ENCODE results near the gene LRMDA. TPM values are rescaled to one million over a fixed set of nuclear protein-coding genes. Genes with fewer than 3 reads are reported as not detected.

LRMDA gene
- total and polyA plus RNA-seq, 2 of the 4 experiments (the other 2 are of a cell fraction) = 0.07 TPM; not detected in 1

DNA sequence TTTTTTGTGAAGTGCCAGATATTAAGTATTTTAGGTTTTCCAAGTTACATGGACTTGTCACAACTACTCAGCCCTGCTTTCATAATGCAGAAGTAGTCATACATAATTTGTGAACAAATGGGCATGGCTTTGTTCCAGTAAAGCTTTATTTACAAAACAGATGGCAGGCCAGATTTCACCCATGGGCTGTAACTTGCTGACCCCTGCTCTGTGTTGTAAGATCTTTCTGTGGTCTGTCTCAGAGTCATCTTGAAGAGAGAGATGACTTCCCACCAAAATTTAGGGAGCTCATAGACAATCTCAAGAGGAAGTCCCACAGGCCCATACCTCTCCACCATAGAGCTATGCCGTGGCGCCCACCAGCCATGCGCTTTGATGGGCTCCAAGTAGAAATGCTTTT is 616.1 kb downstream of the LRMDA start:
- ChIA-PET CTCF (no interaction called here), POLR2A (ENCODE audit: unreplicated experiment) (interaction anchor here (0.5 kb wide), 1 partner anchor 1552 kb away, joined by 3 read pairs; no protein-coding TSS in a partner anchor)
- no peaks in the 10 kb centered on the region for H3K79me1 ChIP-seq (ENCODE audit: low read depth in 1 of 2, low read length in 2 of 2)
- no peak overlapping the region for H2AK9ac ChIP-seq (replicated peaks; ENCODE audit: low read depth, low read length, poor library complexity)
- peaks cover 34% of the 10 kb centered on the region for H3K27me3 ChIP-seq (ENCODE audit: control insufficient read depth, insufficient read depth, low read length)
- no peaks in the 10 kb centered on the region for H3K9me1 ChIP-seq (ENCODE audit: insufficient read depth, low read length)
- no peak overlapping the region for H3K4ac ChIP-seq (ENCODE audit: low read depth, low read length)
- no peak overlapping the region for H3K14ac ChIP-seq (replicated peaks; ENCODE audit: low read depth, low read length)
- H4K20me1 ChIP-seq (ENCODE audit: insufficient read depth, low read length) = no peaks in the 10 kb centered on the region
- H4K5ac ChIP-seq (ENCODE audit: low read depth, low read length) = no peak overlapping the region
- H2BK15ac ChIP-seq (ENCODE audit: low read depth, low read length) = no peak overlapping the region
- intact Hi-C loops (cut with micrococcal nuclease) = no loop called here
- no peaks in the 10 kb centered on the region for H3K36me3 ChIP-seq (ENCODE audit: control insufficient read depth, insufficient read depth, low read length)
- H2AK5ac ChIP-seq (ENCODE audit: low read depth, low read length) = no peak overlapping the region
- H3K9ac ChIP-seq (ENCODE audit: low read depth, low read length) = no peak overlapping the region
- no peak overlapping the region for H4K91ac ChIP-seq (ENCODE audit: insufficient read depth, low read depth, low read length)
- H3K4me1 ChIP-seq (ENCODE audit: control insufficient read depth, insufficient read depth, low read length) = no peaks in the 10 kb centered on the region
- dilution Hi-C loops (cut with HindIII; ENCODE audit: low sequenced_read_pairs, unreplicated experiment) = no loop called here
- H2BK5ac ChIP-seq (ENCODE audit: low read depth, low read length, poor library complexity, severe bottlenecking) = no peak overlapping the region
- DNase-seq (no peak), ATAC-seq (ENCODE audit: low read depth) (no peak)
- H2AFZ ChIP-seq (replicated peaks; ENCODE audit: low read length, poor library complexity) = no peak overlapping the region
- in situ Hi-C loops (cut with MboI; ENCODE audit: low sequenced_read_pairs) = loop anchor here (25.0 kb wide), 1 partner anchor 635 kb away; the partner anchor contains the start of gene ZNF503
- TF ChIP-seq SMC3 (IDR thresholded peaks at IDR 0.05; ENCODE audit: low read depth, low read length) = no peak
- TF ChIP-seq USF2 (IDR thresholded peaks at IDR 0.05; ENCODE audit: low read depth, low read length) = no peak
- no peak for TF ChIP-seq NFE2L2 (IDR thresholded peaks at IDR 0.05; ENCODE audit: low read depth, low read length)
- no peak for TF ChIP-seq RFX5 (IDR thresholded peaks at IDR 0.05; ENCODE audit: low read depth, low read length)
- TF ChIP-seq CEBPB (IDR thresholded peaks at IDR 0.05; ENCODE audit: low read depth, low read length) = no peak
- no peak for TF ChIP-seq BHLHE40 (IDR thresholded peaks at IDR 0.05; ENCODE audit: low read depth, low read length)
- no peak for TF ChIP-seq ELK1 (IDR thresholded peaks at IDR 0.05; ENCODE audit: borderline replicate concordance, low read depth, low read length)
- TF ChIP-seq FOS (IDR thresholded peaks at IDR 0.05; ENCODE audit: low read depth, low read length) = no peak
- no peak for TF ChIP-seq MXI1 (IDR thresholded peaks at IDR 0.05; ENCODE audit: borderline replicate concordance, low read depth, low read length)
- no peak for TF ChIP-seq CTCF (conservative IDR thresholded peaks at IDR 0.05; ENCODE audit: low read depth, low read length)
- TF ChIP-seq RCOR1 (IDR thresholded peaks at IDR 0.05; ENCODE audit: insufficient replicate concordance, low read length) = no peak
- TF ChIP-seq MAZ (IDR thresholded peaks at IDR 0.05; ENCODE audit: borderline replicate concordance, low read depth, low read length) = no peak
- TF ChIP-seq CHD1 (IDR thresholded peaks at IDR 0.05; ENCODE audit: low read depth, low read length) = no peak
- TF ChIP-seq MAFK (IDR thresholded peaks at IDR 0.05; ENCODE audit: low read depth, low read length) = no peak
- no peak for TF ChIP-seq RAD21 (IDR thresholded peaks at IDR 0.05; ENCODE audit: low read length)
- TF ChIP-seq POLR2A (IDR thresholded peaks at IDR 0.05; ENCODE audit: low read depth, low read length) = no peak
- no peaks in the 10 kb centered on the region for H3K9me3 ChIP-seq (ENCODE audit: control insufficient read depth, insufficient read depth, low read length)
- H2BK120ac ChIP-seq (ENCODE audit: low read depth, low read length) = no peak overlapping the region
- H3K23ac ChIP-seq (ENCODE audit: low read depth, low read length) = no peak overlapping the region
- H3K18ac ChIP-seq (ENCODE audit: low read depth, low read length) = no peak overlapping the region
- no peak overlapping the region for H3K4me3 ChIP-seq (ENCODE audit: insufficient read depth, low read depth, low read length)
- no peak overlapping the region for H3K27ac ChIP-seq (ENCODE audit: insufficient read depth, low read length)
- no peak overlapping the region for H3K56ac ChIP-seq (ENCODE audit: extremely low read depth, insufficient read depth, low read length)
- no peak overlapping the region for H2BK20ac ChIP-seq (ENCODE audit: low read depth, low read length)
- BruUV-seq (replicated peaks) = no TSS peak
- WGBS, 2 experiments (ENCODE audit: extremely low coverage in 2 of 2, insufficient read length in 1 of 2) = no CpG with 5 or more reads among the region's 3 CpGs
- H4K8ac ChIP-seq (ENCODE audit: low read depth in 2 of 2, low read length in 2 of 2) = no peak overlapping the region
- H3K4me2 ChIP-seq (ENCODE audit: low read depth, low read length) = no peak overlapping the region

Measured in IMR-90 (cell line).